Gastrocnemius medialis (tissue), 4 donors: ENCODE measurements around the gene TMEM196. TPM values are rescaled to one million over a fixed set of nuclear protein-coding genes. Genes with fewer than 3 reads are reported as not detected.

Source experiments
- ATAC-seq, 2 donors: fragments of 150-250 bp; one replicate each; pipeline ENCODE4 v1.9.1; 2016
- DNase-seq, 2 donors: peaks; one replicate each; pipeline ENCODE4 v3.0.0-alpha.2; 2019
- H3K27ac ChIP-seq, 4 donors: fragments of 200-600 bp; sonication (generic); 1 replicate in 1 of 4; 2 replicates in 3 of 4; pipeline ENCODE4 v1.5.1; 2016 to 2018; ENCODE audit warnings: mild to moderate bottlenecking in 2 of 4, moderate library complexity in 1 of 4
- H3K27me3 ChIP-seq, 3 donors: fragments of 200-600 bp; sonication (generic) in 2 of 3; 1 replicate in 1 of 3; 2 replicates in 2 of 3; pipeline versions ENCODE4 v1.5.1 to v1.6.0; 2016 to 2019; ENCODE audit warnings: mild to moderate bottlenecking in 1 of 3, moderate library complexity in 1 of 3
- H3K36me3 ChIP-seq, 2 donors: fragments of 200-600 bp; sonication (generic) in 1 of 2; one replicate each; pipeline ENCODE4 v1.5.1; 2017 to 2018
- H3K4me1 ChIP-seq, 2 donors: fragments of 200-600 bp; sonication (generic) in 1 of 2; one replicate each; pipeline ENCODE4 v1.5.1; 2016 to 2017; ENCODE audit warnings: mild to moderate bottlenecking in 2 of 2
- H3K4me3 ChIP-seq, 4 donors: fragments of 200-600 bp; sonication (generic) in 3 of 4; 1 replicate in 1 of 4; 2 replicates in 3 of 4; pipeline ENCODE4 v1.5.1; 2016 to 2019; ENCODE audit warnings: mild to moderate bottlenecking in 2 of 4
- H3K9me3 ChIP-seq, 3 donors: fragments of 200-600 bp; sonication (generic) in 2 of 3; 1 replicate in 1 of 3; 2 replicates in 2 of 3; pipeline ENCODE4 v1.5.1; 2016 to 2019
- CTCF ChIP-seq, 5 experiments: fragments of 450-650 bp in 3 of 5; fragments of 200-600 bp in 2 of 5; sonication (generic) in 2 of 5; IDR thresholded peaks in 4 of 5; conservative IDR thresholded peaks in 1 of 5; 1 replicate in 4 of 5; 2 replicates in 1 of 5; pipeline ENCODE4 v1.5.1; 2016 to 2019; ENCODE audit warnings: antibody characterized with exemption in 5 of 5, mild to moderate bottlenecking in 3 of 5, moderate library complexity in 3 of 5
- POLR2A ChIP-seq, 2 donors: fragments of 450-650 bp; IDR thresholded peaks; one replicate each; pipeline ENCODE4 v1.6.1; 2017; ENCODE audit warnings: antibody characterized with exemption in 2 of 2, mild to moderate bottlenecking in 2 of 2, moderate library complexity in 2 of 2
- in situ Hi-C, 4 donors: fragments of 200-750 bp; cut with MboI; loops; one replicate each; pipeline versions ENCODE4 v1.15.0 to v1.8.0; 2017; ENCODE audit warnings: low sequenced_read_pairs in 4 of 4
- intact Hi-C: fragments of 100-400 bp; cut with DNase I; formaldehyde crosslinking; loops from one replicate; pipeline ENCODE4 v1.15.1; 2023; ENCODE audit warnings: low total_unique reads
- total RNA-seq, 4 donors: library from RNA; depleted of rRNA; stranded (reverse); fragments of >200 nt; gene quantifications; one replicate each; pipeline versions ENCODE4 v1.1.0 to v1.2.3, GENCODE V29; 2016

The TMEM196 gene
- total RNA-seq, 4 donors from 2014 or later = not detected

GRCh38 chr7:19772306-19772705 lies 1.1 kb downstream of the TMEM196 start:
- Histone ChIP-seq H3K36me3 (no peaks in the 10 kb centered on the region), H3K9me3 (no peaks in the 10 kb centered on the region), H3K4me3 (no peak overlapping the region), H3K27me3 (peaks cover 22 to 35% (median 28%) of the 10 kb centered on the region in 3 donors), H3K4me1 (no peaks in the 10 kb centered on the region), H3K27ac (no peak overlapping the region)
- no peak for TF ChIP-seq CTCF (IDR thresholded peaks at IDR 0.05 in 4 of 5, conservative IDR thresholded peaks at IDR 0.05 in 1 of 5)
- TF ChIP-seq POLR2A (IDR thresholded peaks at IDR 0.05) = no peak
- no peak for ATAC-seq
- intact Hi-C loops (no loop called here), in situ Hi-C loops (no loop called here)
- no peak for DNase-seq

- H3K27ac ChIP-seq = no peak overlapping the region
- H3K4me3 ChIP-seq = no peak overlapping the region
- in situ Hi-C loops (no loop called here), intact Hi-C loops (no loop called here)
- no peaks in the 10 kb centered on the region for H3K4me1 ChIP-seq
- no peak for DNase-seq
- no peaks in the 10 kb centered on the region for H3K27me3 ChIP-seq
- no peaks in the 10 kb centered on the region for H3K36me3 ChIP-seq
- no peaks in the 10 kb centered on the region for H3K9me3 ChIP-seq
- no peak for TF ChIP-seq POLR2A (IDR thresholded peaks at IDR 0.05)
- TF ChIP-seq CTCF (IDR thresholded peaks at IDR 0.05 in 4 of 5, conservative IDR thresholded peaks at IDR 0.05 in 1 of 5) = no peak
- no peak for ATAC-seq
These were observed 10.8 kb downstream of the TMEM196 start for GRCh38 chr7:19762631-19763030.

- H3K4me3 ChIP-seq = no peak overlapping the region
- intact Hi-C loops (no loop called here), in situ Hi-C loops (no loop called here)
- ATAC-seq = no peak
- H3K27ac ChIP-seq = no peak overlapping the region
- no peak for DNase-seq
- H3K36me3 ChIP-seq = no peaks in the 10 kb centered on the region
- no peaks in the 10 kb centered on the region for H3K27me3 ChIP-seq
- no peaks in the 10 kb centered on the region for H3K9me3 ChIP-seq
- TF ChIP-seq CTCF (IDR thresholded peaks at IDR 0.05 in 4 of 5, conservative IDR thresholded peaks at IDR 0.05 in 1 of 5) = peak in 3 of 5 experiments; percentile 12 to 56 (median 55)
- TF ChIP-seq POLR2A (IDR thresholded peaks at IDR 0.05) = no peak
- no peaks in the 10 kb centered on the region for H3K4me1 ChIP-seq
These were observed 18.8 kb downstream of the TMEM196 start for GRCh38 chr7:19754521-19755116.

GRCh38 chr7:19752020-19752419 lies 21.4 kb downstream of the TMEM196 start:
- in situ Hi-C loops = no loop called here
- no peak overlapping the region for H3K27ac ChIP-seq
- no peaks in the 10 kb centered on the region for H3K9me3 ChIP-seq
- H3K36me3 ChIP-seq = no peaks in the 10 kb centered on the region
- DNase-seq (no peak), ATAC-seq (no peak)
- TF ChIP-seq CTCF (IDR thresholded peaks at IDR 0.05 in 4 of 5, conservative IDR thresholded peaks at IDR 0.05 in 1 of 5) (no peak), POLR2A (IDR thresholded peaks at IDR 0.05) (no peak)
- no peaks in the 10 kb centered on the region for H3K4me1 ChIP-seq
- no peak overlapping the region for H3K4me3 ChIP-seq
- H3K27me3 ChIP-seq = no peaks in the 10 kb centered on the region
- intact Hi-C loops = no loop called here

GRCh38 chr7:19749658-19750057 lies 23.8 kb downstream of the TMEM196 start:
- no peaks in the 10 kb centered on the region for H3K4me1 ChIP-seq
- no peak for ATAC-seq
- intact Hi-C loops = loop anchor here (10.0 kb wide), 1 partner anchor 845 kb away; no protein-coding TSS in a partner anchor
- no peaks in the 10 kb centered on the region for H3K36me3 ChIP-seq
- no peaks in the 10 kb centered on the region for H3K27me3 ChIP-seq
- in situ Hi-C loops = no loop called here
- no peak for TF ChIP-seq POLR2A (IDR thresholded peaks at IDR 0.05)
- TF ChIP-seq CTCF (IDR thresholded peaks at IDR 0.05 in 4 of 5, conservative IDR thresholded peaks at IDR 0.05 in 1 of 5) = no peak
- no peak overlapping the region for H3K27ac ChIP-seq
- H3K4me3 ChIP-seq = no peak overlapping the region
- no peaks in the 10 kb centered on the region for H3K9me3 ChIP-seq
- DNase-seq = no peak
